Glomerular endothelial cell (primary cell): ENCODE results near the gene TRMT2A. TPM values are rescaled to one million over a fixed set of nuclear protein-coding genes. Genes with fewer than 3 reads are reported as not detected.

ENCODE experiments used
- DNase-seq: peaks from one replicate; pipeline ENCODE4 v3.0.0-alpha.2; 2011; ENCODE audit warnings: low read depth, low spot score; ENCODE audit errors: extremely low read depth
- total RNA-seq: library from RNA; depleted of rRNA; stranded (reverse); fragments of >200 nt; gene quantifications from 2 replicates; pipeline ENCODE4 v1.2.3, GENCODE V29; 2015

Gene TRMT2A
- total RNA-seq, 1 donor from 2014 or later = 63.2 TPM

GRCh38 chr22:20123366-20124082, 6.5 kb upstream of the TRMT2A start:
- DNase-seq = no peak

GRCh38 chr22:20121856-20122415, 4.9 kb upstream of the TRMT2A start:
- no peak for DNase-seq

GRCh38 chr22:20118300-20119020, 1.4 kb upstream of the TRMT2A start:
- DNase-seq = no peak

GRCh38 chr22:20117633-20118299, 740 bp upstream of the TRMT2A start:
- no peak for DNase-seq

- DNase-seq = no peak
Measured at GRCh38 chr22:20116376-20116950, 563 bp downstream of the TRMT2A start.

GRCh38 chr22:20115691-20116375, 1.2 kb downstream of the TRMT2A start, which contains the start of gene RANBP1:
RANBP1 (plus strand) TSS chr22:20116104; CDS start chr22:20116185, 81 bp downstream.
- no peak for DNase-seq

GRCh38 chr22:20114506-20115475, 2.2 kb downstream of the TRMT2A start:
- DNase-seq = no peak

GRCh38 chr22:20113551-20114310, 3.3 kb downstream of the TRMT2A start:
- no peak for DNase-seq

GRCh38 chr22:20112623-20113511, 4.2 kb downstream of the TRMT2A start:
- DNase-seq = no peak

- no peak for DNase-seq
Measured at GRCh38 chr22:20111689-20112622, 5.1 kb downstream of the TRMT2A start.

GRCh38 chr22:20111045-20111688, 5.9 kb downstream of the TRMT2A start:
- no peak for DNase-seq

GRCh38 chr22:20110359-20110985, 6.6 kb downstream of the TRMT2A start:
- no peak for DNase-seq

GRCh38 chr22:20109411-20110358, 7.3 kb downstream of the TRMT2A start:
- no peak for DNase-seq

- DNase-seq = no peak
Measured at GRCh38 chr22:20108757-20109230, 8.2 kb downstream of the TRMT2A start.
